ENCODE results near the gene SEZ6L.

DNA sequence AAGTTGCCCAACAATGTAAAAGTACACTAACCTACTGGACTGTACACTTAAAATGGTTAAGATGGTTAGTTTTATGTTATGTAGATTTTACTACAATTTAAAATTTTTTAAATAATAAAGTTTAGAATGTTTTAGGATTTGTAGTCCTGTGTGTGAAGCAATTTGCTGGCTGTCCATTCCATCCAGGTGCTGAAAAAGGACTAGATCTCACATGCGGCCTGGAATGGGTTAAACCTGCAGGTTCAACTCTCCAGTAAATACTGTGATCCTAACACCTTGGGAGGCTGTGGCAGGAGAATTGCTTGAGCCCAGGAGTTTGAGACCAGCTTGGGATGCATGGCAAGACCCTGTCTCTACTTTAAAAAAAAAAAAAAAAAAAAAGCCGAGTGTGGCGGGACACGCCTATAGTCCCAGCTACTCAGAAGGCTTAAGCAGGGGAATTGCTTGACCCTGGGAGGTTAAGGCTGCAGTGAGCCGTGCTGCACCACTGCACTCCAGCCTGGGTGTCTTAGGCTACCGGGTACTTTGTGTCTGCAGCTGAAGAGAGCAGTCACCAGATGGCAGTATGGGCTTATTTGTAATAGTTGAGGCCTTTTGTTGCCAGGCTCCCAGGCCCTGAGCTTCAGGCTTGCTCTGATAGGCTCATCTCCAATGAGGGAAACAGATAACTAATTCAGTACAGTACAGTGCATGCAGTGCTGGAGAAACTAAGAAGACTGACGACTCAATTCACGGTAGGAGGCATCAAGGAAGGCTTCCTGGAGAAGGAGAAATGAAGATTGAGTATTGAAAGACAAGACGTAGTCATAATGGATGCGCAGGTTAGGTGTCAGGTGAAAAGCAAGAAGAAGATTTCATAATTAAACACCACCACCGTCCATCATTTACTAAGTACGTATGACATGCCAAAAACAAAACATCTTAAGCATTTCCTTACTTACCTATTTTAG is 195.1 kb downstream of the SEZ6L start:
- TF ChIP-seq EP300 (IDR thresholded peaks at IDR 0.05) (no peak), POLR2A (IDR thresholded peaks at IDR 0.05) (no peak)
- TF ChIP-seq, protein P1, sequence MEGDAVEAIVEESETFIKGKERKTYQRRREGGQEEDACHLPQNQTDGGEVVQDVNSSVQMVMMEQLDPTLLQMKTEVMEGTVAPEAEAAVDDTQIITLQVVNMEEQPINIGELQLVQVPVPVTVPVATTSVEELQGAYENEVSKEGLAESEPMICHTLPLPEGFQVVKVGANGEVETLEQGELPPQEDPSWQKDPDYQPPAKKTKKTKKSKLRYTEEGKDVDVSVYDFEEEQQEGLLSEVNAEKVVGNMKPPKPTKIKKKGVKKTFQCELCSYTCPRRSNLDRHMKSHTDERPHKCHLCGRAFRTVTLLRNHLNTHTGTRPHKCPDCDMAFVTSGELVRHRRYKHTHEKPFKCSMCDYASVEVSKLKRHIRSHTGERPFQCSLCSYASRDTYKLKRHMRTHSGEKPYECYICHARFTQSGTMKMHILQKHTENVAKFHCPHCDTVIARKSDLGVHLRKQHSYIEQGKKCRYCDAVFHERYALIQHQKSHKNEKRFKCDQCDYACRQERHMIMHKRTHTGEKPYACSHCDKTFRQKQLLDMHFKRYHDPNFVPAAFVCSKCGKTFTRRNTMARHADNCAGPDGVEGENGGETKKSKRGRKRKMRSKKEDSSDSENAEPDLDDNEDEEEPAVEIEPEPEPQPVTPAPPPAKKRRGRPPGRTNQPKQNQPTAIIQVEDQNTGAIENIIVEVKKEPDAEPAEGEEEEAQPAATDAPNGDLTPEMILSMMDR (IDR thresholded peaks at IDR 0.05): no peak

All from ovary (tissue), 3 donors.